HEK293 (cell line): ENCODE data around the gene PDLIM7.
A peak's percentile ranks its signal among the peaks of the same experiment; 100 is the strongest.

Experiments
- BCL11B ChIP-seq: fragments of 450-650 bp; formaldehyde crosslinking; IDR thresholded peaks from 2 replicates; pipeline ENCODE4 v1.5.1; 2016; ENCODE audit warnings: low read depth, missing biosample characterization, missing genetic modification characterization
- EGR2 ChIP-seq: fragments of 450-650 bp; formaldehyde crosslinking; IDR thresholded peaks from 2 replicates; pipeline ENCODE4 v1.5.1; 2016; ENCODE audit warnings: low read depth, missing biosample characterization, missing genetic modification characterization
- GLIS2 ChIP-seq: fragments of 450-650 bp; formaldehyde crosslinking; IDR thresholded peaks from 2 replicates; pipeline ENCODE4 v1.5.1; 2016; ENCODE audit warnings: missing biosample characterization, missing genetic modification characterization
- KLF17 ChIP-seq: fragments of 450-650 bp; formaldehyde crosslinking; IDR thresholded peaks from 2 replicates; pipeline ENCODE4 v1.5.1; 2016; ENCODE audit warnings: missing biosample characterization, missing genetic modification characterization
- KLF8 ChIP-seq: fragments of 450-650 bp; formaldehyde crosslinking; IDR thresholded peaks from 2 replicates; pipeline ENCODE4 v1.5.1; 2016; ENCODE audit warnings: missing biosample characterization, missing genetic modification characterization
- PRDM4 ChIP-seq: fragments of 450-650 bp; formaldehyde crosslinking; IDR thresholded peaks from 2 replicates; pipeline ENCODE4 v1.5.1; 2017; ENCODE audit warnings: missing biosample characterization, missing genetic modification characterization
- ZBTB49 ChIP-seq: fragments of 450-650 bp; formaldehyde crosslinking; IDR thresholded peaks from 2 replicates; pipeline ENCODE4 v1.5.1; 2016; ENCODE audit warnings: missing biosample characterization, missing genetic modification characterization, low read depth
- ZFP37 ChIP-seq: fragments of 450-650 bp; formaldehyde crosslinking; IDR thresholded peaks from 2 replicates; pipeline ENCODE4 v1.5.1; 2016; ENCODE audit warnings: missing biosample characterization, missing genetic modification characterization
- ZNF133 ChIP-seq: fragments of 450-650 bp; formaldehyde crosslinking; IDR thresholded peaks from 2 replicates; pipeline ENCODE4 v1.5.1; 2016; ENCODE audit warnings: missing biosample characterization, missing genetic modification characterization
- ZNF175 ChIP-seq: fragments of 450-650 bp; formaldehyde crosslinking; IDR thresholded peaks from 2 replicates; pipeline ENCODE4 v1.5.1; 2016; ENCODE audit warnings: missing biosample characterization, missing genetic modification characterization
- ZNF184 ChIP-seq: fragments of 450-650 bp; IDR thresholded peaks from 2 replicates; pipeline ENCODE4 v1.5.1; 2018; ENCODE audit warnings: missing biosample characterization, mild to moderate bottlenecking, missing genetic modification characterization
- ZNF221 ChIP-seq: fragments of 450-650 bp; formaldehyde crosslinking; IDR thresholded peaks from 2 replicates; pipeline ENCODE4 v1.5.1; 2017; ENCODE audit warnings: missing biosample characterization, missing genetic modification characterization, borderline replicate concordance
- ZNF239 ChIP-seq: fragments of 450-650 bp; formaldehyde crosslinking; IDR thresholded peaks from 2 replicates; pipeline ENCODE4 v1.5.1; 2016; ENCODE audit warnings: missing biosample characterization, missing genetic modification characterization
- ZNF311 ChIP-seq: fragments of 450-650 bp; formaldehyde crosslinking; IDR thresholded peaks from 2 replicates; pipeline ENCODE4 v1.5.1; 2017; ENCODE audit warnings: missing biosample characterization, missing genetic modification characterization, borderline replicate concordance
- ZNF324 ChIP-seq: fragments of 450-650 bp; formaldehyde crosslinking; IDR thresholded peaks from 2 replicates; pipeline ENCODE4 v1.5.1; 2016; ENCODE audit warnings: missing biosample characterization, missing genetic modification characterization
- ZNF37A ChIP-seq: fragments of 450-650 bp; IDR thresholded peaks from 2 replicates; pipeline ENCODE4 v1.5.1; 2018; ENCODE audit warnings: missing biosample characterization, missing genetic modification characterization
- ZNF548 ChIP-seq: fragments of 450-650 bp; formaldehyde crosslinking; IDR thresholded peaks from 2 replicates; pipeline ENCODE4 v1.5.1; 2016; ENCODE audit warnings: missing biosample characterization, missing genetic modification characterization
- ZNF660 ChIP-seq: fragments of 450-650 bp; IDR thresholded peaks from 2 replicates; pipeline ENCODE4 v1.5.1; 2018; ENCODE audit warnings: missing biosample characterization, mild to moderate bottlenecking, missing genetic modification characterization
- ZNF707 ChIP-seq: fragments of 450-650 bp; formaldehyde crosslinking; IDR thresholded peaks from 2 replicates; pipeline ENCODE4 v1.5.1; 2016; ENCODE audit warnings: missing biosample characterization, missing genetic modification characterization
- ZNF768 ChIP-seq: fragments of 450-650 bp; formaldehyde crosslinking; IDR thresholded peaks from 2 replicates; pipeline ENCODE4 v1.5.1; 2018; ENCODE audit warnings: missing biosample characterization, mild to moderate bottlenecking, missing genetic modification characterization
- ZNF792 ChIP-seq: fragments of 450-650 bp; formaldehyde crosslinking; IDR thresholded peaks from 2 replicates; pipeline ENCODE4 v1.5.1; 2016; ENCODE audit warnings: missing biosample characterization, missing genetic modification characterization
- ZNF830 ChIP-seq: fragments of 450-650 bp; IDR thresholded peaks from 2 replicates; pipeline ENCODE4 v1.5.0; 2018; ENCODE audit warnings: missing biosample characterization, missing genetic modification characterization, low read depth, mild to moderate bottlenecking, moderate library complexity
- ZSCAN23 ChIP-seq: fragments of 450-650 bp; formaldehyde crosslinking; IDR thresholded peaks from 2 replicates; pipeline ENCODE4 v1.5.1; 2016; ENCODE audit warnings: missing biosample characterization, missing genetic modification characterization
- TF ChIP-seq, protein P1 (sequence below): fragments of 450-650 bp; formaldehyde crosslinking; IDR thresholded peaks from 2 replicates; pipeline ENCODE4 v1.5.1; 2016; ENCODE audit warnings: missing biosample characterization, missing genetic modification characterization, borderline replicate concordance
- TF ChIP-seq, protein P2 (sequence below): fragments of 450-650 bp; formaldehyde crosslinking; optimal IDR thresholded peaks from 2 replicates; pipeline ENCODE3; 2016; ENCODE audit warnings: missing biosample characterization, mild to moderate bottlenecking, missing genetic modification characterization
- TF ChIP-seq, protein P3 (sequence below): fragments of 450-650 bp; formaldehyde crosslinking; IDR thresholded peaks from 2 replicates; pipeline ENCODE4 v1.5.1; 2017; ENCODE audit warnings: missing biosample characterization, missing genetic modification characterization

PDLIM7 gene

GRCh38 chr5:177454397-177455035 is 42.9 kb downstream of the PDLIM7 start (continued):
- TF ChIP-seq GLIS2 (tag by site-specific recombination) (0 out of 2 replicates have a peak, but pooled peaks have one; percentile 26), ZNF37A (no peak), ZNF548 (tag by site-specific recombination) (no peak), ZNF175 (no peak), ZNF707 (tag by site-specific recombination) (no peak), ZNF660 (tag by site-specific recombination) (peak; percentile 96), ZFP37 (0 out of 2 replicates have a peak, but pooled peaks have one; percentile 18), ZBTB49 (tag by site-specific recombination) (no peak), ZNF792 (tag by site-specific recombination) (no peak), ZNF311 (tag by site-specific recombination) (no peak), ZNF221 (tag by site-specific recombination) (no peak), PRDM4 (tag by site-specific recombination) (peak; percentile 55), KLF8 (tag by site-specific recombination) (peak; percentile 79; the same call in 1 of the 2 replicates), ZNF239 (tag by site-specific recombination) (no peak), EGR2 (tag by site-specific recombination) (no peak; the same call in 1 of the 2 replicates), ZNF768 (tag by site-specific recombination) (no peak), ZNF830 (tag by site-specific recombination) (no peak), ZNF133 (tag by site-specific recombination) (no peak), ZNF184 (tag by site-specific recombination) (peak; percentile 79; the same call in 1 of the 2 replicates), ZNF324 (tag by site-specific recombination) (peak; percentile 14; the same call in 1 of the 2 replicates), KLF17 (tag by site-specific recombination) (peak; percentile 59; the same call in 1 of the 2 replicates), ZSCAN23 (tag by site-specific recombination) (no peak), BCL11B (tag by site-specific recombination) (peak; percentile 44; the same call in 1 of the 2 replicates)
- TF ChIP-seq, protein P1, sequence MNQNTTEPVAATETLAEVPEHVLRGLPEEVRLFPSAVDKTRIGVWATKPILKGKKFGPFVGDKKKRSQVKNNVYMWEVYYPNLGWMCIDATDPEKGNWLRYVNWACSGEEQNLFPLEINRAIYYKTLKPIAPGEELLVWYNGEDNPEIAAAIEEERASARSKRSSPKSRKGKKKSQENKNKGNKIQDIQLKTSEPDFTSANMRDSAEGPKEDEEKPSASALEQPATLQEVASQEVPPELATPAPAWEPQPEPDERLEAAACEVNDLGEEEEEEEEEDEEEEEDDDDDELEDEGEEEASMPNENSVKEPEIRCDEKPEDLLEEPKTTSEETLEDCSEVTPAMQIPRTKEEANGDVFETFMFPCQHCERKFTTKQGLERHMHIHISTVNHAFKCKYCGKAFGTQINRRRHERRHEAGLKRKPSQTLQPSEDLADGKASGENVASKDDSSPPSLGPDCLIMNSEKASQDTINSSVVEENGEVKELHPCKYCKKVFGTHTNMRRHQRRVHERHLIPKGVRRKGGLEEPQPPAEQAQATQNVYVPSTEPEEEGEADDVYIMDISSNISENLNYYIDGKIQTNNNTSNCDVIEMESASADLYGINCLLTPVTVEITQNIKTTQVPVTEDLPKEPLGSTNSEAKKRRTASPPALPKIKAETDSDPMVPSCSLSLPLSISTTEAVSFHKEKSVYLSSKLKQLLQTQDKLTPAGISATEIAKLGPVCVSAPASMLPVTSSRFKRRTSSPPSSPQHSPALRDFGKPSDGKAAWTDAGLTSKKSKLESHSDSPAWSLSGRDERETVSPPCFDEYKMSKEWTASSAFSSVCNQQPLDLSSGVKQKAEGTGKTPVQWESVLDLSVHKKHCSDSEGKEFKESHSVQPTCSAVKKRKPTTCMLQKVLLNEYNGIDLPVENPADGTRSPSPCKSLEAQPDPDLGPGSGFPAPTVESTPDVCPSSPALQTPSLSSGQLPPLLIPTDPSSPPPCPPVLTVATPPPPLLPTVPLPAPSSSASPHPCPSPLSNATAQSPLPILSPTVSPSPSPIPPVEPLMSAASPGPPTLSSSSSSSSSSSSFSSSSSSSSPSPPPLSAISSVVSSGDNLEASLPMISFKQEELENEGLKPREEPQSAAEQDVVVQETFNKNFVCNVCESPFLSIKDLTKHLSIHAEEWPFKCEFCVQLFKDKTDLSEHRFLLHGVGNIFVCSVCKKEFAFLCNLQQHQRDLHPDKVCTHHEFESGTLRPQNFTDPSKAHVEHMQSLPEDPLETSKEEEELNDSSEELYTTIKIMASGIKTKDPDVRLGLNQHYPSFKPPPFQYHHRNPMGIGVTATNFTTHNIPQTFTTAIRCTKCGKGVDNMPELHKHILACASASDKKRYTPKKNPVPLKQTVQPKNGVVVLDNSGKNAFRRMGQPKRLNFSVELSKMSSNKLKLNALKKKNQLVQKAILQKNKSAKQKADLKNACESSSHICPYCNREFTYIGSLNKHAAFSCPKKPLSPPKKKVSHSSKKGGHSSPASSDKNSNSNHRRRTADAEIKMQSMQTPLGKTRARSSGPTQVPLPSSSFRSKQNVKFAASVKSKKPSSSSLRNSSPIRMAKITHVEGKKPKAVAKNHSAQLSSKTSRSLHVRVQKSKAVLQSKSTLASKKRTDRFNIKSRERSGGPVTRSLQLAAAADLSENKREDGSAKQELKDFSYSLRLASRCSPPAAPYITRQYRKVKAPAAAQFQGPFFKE: no peak
- TF ChIP-seq, protein P2, sequence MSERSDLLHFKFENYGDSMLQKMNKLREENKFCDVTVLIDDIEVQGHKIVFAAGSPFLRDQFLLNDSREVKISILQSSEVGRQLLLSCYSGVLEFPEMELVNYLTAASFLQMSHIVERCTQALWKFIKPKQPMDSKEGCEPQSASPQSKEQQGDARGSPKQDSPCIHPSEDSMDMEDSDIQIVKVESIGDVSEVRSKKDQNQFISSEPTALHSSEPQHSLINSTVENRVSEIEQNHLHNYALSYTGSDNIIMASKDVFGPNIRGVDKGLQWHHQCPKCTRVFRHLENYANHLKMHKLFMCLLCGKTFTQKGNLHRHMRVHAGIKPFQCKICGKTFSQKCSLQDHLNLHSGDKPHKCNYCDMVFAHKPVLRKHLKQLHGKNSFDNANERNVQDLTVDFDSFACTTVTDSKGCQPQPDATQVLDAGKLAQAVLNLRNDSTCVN: no peak
- TF ChIP-seq, protein P3, sequence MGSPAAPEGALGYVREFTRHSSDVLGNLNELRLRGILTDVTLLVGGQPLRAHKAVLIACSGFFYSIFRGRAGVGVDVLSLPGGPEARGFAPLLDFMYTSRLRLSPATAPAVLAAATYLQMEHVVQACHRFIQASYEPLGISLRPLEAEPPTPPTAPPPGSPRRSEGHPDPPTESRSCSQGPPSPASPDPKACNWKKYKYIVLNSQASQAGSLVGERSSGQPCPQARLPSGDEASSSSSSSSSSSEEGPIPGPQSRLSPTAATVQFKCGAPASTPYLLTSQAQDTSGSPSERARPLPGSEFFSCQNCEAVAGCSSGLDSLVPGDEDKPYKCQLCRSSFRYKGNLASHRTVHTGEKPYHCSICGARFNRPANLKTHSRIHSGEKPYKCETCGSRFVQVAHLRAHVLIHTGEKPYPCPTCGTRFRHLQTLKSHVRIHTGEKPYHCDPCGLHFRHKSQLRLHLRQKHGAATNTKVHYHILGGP (tag by site-specific recombination): no peak
